ENCODE measurements around the gene RGR. TPM values are rescaled to one million over a fixed set of nuclear protein-coding genes. Genes with fewer than 3 reads are reported as not detected.

RGR gene
- total RNA-seq, 1 donor from 2014 or later = not detected

DNA sequence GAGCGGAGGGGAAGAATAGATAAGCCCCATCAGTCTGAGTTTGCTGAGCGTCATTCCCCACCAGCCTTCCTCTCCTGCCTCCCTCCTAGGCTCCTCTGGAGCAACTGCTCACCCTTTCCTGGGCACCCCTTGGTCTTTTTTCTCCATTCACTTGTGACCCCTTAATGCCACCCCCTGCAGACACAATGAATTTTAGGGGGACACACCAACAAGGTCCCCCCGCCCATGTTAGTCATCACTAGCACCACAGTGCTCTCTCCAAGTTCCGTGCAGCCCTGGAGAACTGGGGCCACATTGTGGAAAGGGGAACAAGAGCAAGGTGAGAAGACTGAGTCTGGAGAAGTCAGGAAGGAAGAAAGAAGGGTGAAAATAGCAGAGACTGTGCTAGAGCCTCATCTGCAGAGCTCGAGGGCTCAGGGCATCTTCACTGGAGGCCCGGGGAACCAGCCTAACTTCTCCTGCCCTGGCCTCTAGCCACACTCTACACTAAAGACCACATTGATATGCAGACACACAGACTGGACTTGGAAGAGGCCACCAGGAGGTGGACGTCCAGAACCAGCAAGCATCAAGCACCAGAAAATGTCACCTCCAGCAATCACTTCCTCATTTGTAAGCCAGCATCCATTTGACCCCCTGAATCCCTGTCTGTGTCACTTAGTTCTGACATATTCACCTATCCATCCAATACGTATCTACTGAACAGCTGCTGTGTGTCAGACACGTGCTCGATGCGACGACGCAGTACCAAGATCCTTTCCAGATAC lies 17.5 kb downstream of the RGR start:
- Histone ChIP-seq H3K36me3 (ENCODE audit: control insufficient read depth, insufficient read depth, low read length) (no peaks in the 10 kb centered on the region), H3K4me3 (ENCODE audit: low read depth, low read length) (no peak overlapping the region), H3K27me3 (ENCODE audit: control insufficient read depth, insufficient read depth, low read length) (peaks cover 3% of the 10 kb centered on the region)
- TF ChIP-seq, protein P1, sequence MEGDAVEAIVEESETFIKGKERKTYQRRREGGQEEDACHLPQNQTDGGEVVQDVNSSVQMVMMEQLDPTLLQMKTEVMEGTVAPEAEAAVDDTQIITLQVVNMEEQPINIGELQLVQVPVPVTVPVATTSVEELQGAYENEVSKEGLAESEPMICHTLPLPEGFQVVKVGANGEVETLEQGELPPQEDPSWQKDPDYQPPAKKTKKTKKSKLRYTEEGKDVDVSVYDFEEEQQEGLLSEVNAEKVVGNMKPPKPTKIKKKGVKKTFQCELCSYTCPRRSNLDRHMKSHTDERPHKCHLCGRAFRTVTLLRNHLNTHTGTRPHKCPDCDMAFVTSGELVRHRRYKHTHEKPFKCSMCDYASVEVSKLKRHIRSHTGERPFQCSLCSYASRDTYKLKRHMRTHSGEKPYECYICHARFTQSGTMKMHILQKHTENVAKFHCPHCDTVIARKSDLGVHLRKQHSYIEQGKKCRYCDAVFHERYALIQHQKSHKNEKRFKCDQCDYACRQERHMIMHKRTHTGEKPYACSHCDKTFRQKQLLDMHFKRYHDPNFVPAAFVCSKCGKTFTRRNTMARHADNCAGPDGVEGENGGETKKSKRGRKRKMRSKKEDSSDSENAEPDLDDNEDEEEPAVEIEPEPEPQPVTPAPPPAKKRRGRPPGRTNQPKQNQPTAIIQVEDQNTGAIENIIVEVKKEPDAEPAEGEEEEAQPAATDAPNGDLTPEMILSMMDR (IDR thresholded peaks at IDR 0.05; ENCODE audit: insufficient read depth, low read length, poor library complexity, severe bottlenecking) = no peak
- DNase-seq (ENCODE audit: low read depth) = no peak

- H3K27me3 ChIP-seq (ENCODE audit: control insufficient read depth, insufficient read depth, low read length) = peaks cover 3% of the 10 kb centered on the region
- no peaks in the 10 kb centered on the region for H3K36me3 ChIP-seq (ENCODE audit: control insufficient read depth, insufficient read depth, low read length)
- TF ChIP-seq, protein P1 (IDR thresholded peaks at IDR 0.05; ENCODE audit: insufficient read depth, low read length, poor library complexity, severe bottlenecking) = no peak
- DNase-seq (ENCODE audit: low read depth) = no peak
- no peak overlapping the region for H3K4me3 ChIP-seq (ENCODE audit: low read depth, low read length)
These were observed 18.9 kb downstream of the RGR start for GRCh38 chr10:84263716-84264115.

DNA sequence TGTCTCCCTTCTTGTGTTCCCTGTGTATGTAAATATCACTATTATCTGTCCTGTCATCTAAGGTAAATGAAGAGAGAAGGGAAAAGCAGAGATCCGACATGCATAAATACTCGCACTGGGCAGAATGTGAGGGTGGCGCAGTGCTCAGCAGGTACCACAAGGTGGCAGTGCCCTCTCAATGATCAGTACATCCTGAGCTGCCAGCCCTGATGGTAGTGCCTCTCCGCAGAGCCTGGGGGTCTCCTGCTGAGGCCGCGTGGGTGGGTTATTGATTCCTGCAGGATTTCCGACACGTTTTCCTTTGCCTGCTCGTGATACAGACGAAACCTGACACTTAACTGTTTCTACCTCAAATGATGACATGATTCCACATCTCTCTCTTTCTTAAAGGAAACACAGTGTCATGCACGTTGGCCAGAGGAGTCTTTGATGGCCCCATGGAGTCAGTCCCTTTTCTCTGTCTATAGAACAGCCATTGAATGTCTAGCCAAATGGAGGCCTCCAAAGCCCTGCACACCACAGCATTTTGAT lies 19.8 kb downstream of the RGR start:
- no peak overlapping the region for H3K4me3 ChIP-seq (ENCODE audit: low read depth, low read length)
- no peaks in the 10 kb centered on the region for H3K36me3 ChIP-seq (ENCODE audit: control insufficient read depth, insufficient read depth, low read length)
- DNase-seq (ENCODE audit: low read depth) = no peak
- TF ChIP-seq, protein P1 (IDR thresholded peaks at IDR 0.05; ENCODE audit: insufficient read depth, low read length, poor library complexity, severe bottlenecking) = peak; percentile 95
- H3K27me3 ChIP-seq (ENCODE audit: control insufficient read depth, insufficient read depth, low read length) = peaks cover 3% of the 10 kb centered on the region

DNA sequence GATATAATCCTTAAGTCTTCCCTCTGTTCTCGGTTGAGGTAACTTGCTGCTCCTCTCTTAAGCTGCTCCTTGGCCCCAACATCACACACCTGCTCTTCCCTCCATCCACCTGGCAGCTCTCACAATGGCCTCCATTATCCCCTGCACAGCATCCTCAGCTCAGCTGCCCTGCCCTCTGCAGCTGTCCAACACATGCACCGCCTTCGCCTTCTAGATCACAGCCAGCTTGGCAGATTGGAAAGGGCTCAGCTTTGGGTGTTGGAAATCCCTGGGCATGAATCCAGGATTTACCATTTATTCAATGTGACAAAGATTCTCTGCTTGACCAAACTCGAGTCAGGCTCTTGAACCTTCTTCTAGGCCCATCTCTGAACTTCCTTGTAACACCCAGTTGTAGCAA lies 20.6 kb downstream of the RGR start:
- TF ChIP-seq, protein P1 (IDR thresholded peaks at IDR 0.05; ENCODE audit: insufficient read depth, low read length, poor library complexity, severe bottlenecking) = no peak
- DNase-seq (ENCODE audit: low read depth) = no peak
- no peak overlapping the region for H3K4me3 ChIP-seq (ENCODE audit: low read depth, low read length)

GRCh38 chr10:84267503-84268126 lies 22.8 kb downstream of the RGR start:
- Histone ChIP-seq H3K36me3 (ENCODE audit: control insufficient read depth, insufficient read depth, low read length) (no peaks in the 10 kb centered on the region), H3K4me3 (ENCODE audit: low read depth, low read length) (no peak overlapping the region), H3K27me3 (ENCODE audit: control insufficient read depth, insufficient read depth, low read length) (peaks cover 1% of the 10 kb centered on the region)
- TF ChIP-seq, protein P1 (IDR thresholded peaks at IDR 0.05; ENCODE audit: insufficient read depth, low read length, poor library complexity, severe bottlenecking) = peak; percentile 71
- no peak for DNase-seq (ENCODE audit: low read depth)

More for the DNA sequence above, 20.6 kb downstream of the RGR start:
- Histone ChIP-seq H3K36me3 (ENCODE audit: control insufficient read depth, insufficient read depth, low read length) (no peaks in the 10 kb centered on the region), H3K27me3 (ENCODE audit: control insufficient read depth, insufficient read depth, low read length) (peaks cover 3% of the 10 kb centered on the region)
